MM.1S (cell line): ENCODE data around the gene GPR153.

Source experiments
- DNase-seq: peaks from one replicate; pipeline ENCODE4 v3.0.0-alpha.2; 2015
- H2AFZ ChIP-seq: fragments of 300-600 bp; sonication (generic); 2 replicates; pipeline ENCODE4 v1.6.0; 2016; ENCODE audit warnings: antibody characterized with exemption, low read length
- H3F3A ChIP-seq: fragments of 300-600 bp; sonication (generic); 2 replicates; pipeline ENCODE4 v1.6.1; 2016; ENCODE audit warnings: mild to moderate bottlenecking, antibody characterized with exemption, low read length, moderate library complexity, mixed read lengths; ENCODE audit not compliant: insufficient read depth
- H3K27ac ChIP-seq: fragments of 300-600 bp; sonication (generic); 2 replicates; pipeline ENCODE4 v1.5.1; 2016; ENCODE audit warnings: mild to moderate bottlenecking, low read length
- H3K27me3 ChIP-seq: fragments of 300-600 bp; sonication (generic); replicated peaks from 2 replicates; pipeline ENCODE4 v1.6.0; 2016; ENCODE audit warnings: low read length; ENCODE audit not compliant: insufficient read depth
- H3K36me3 ChIP-seq: fragments of 300-600 bp; sonication (generic); replicated peaks from 2 replicates; pipeline ENCODE4 v1.6.1; 2016; ENCODE audit warnings: mild to moderate bottlenecking, low read length, mixed read lengths; ENCODE audit not compliant: insufficient read depth
- H3K4me1 ChIP-seq: fragments of 300-600 bp; sonication (generic); 2 replicates; pipeline ENCODE4 v1.6.1; 2016; ENCODE audit warnings: low read length, mixed read lengths
- H3K4me2 ChIP-seq: fragments of 300-600 bp; sonication (generic); 2 replicates; pipeline ENCODE4 v1.6.0; 2016; ENCODE audit warnings: low read depth, low read length
- H3K4me3 ChIP-seq: fragments of 300-600 bp; sonication (generic); 2 replicates; pipeline ENCODE4 v1.5.1; 2016; ENCODE audit warnings: low read length, mixed read lengths
- H3K79me2 ChIP-seq: fragments of 300-600 bp; sonication (generic); 2 replicates; pipeline ENCODE4 v1.6.1; 2016; ENCODE audit warnings: mixed run types, low read length, mixed read lengths
- H3K9ac ChIP-seq: fragments of 300-600 bp; sonication (generic); 2 replicates; pipeline ENCODE4 v1.6.1; 2016; ENCODE audit warnings: low read length, mixed read lengths
- H3K9me2 ChIP-seq: fragments of 300-600 bp; sonication (generic); replicated peaks from 2 replicates; pipeline ENCODE4 v1.6.1; 2016; ENCODE audit warnings: mild to moderate bottlenecking, low read length, mixed read lengths; ENCODE audit not compliant: insufficient read depth
- H3K9me3 ChIP-seq: fragments of 300-600 bp; sonication (generic); replicated peaks from 2 replicates; pipeline ENCODE4 v1.6.1; 2016; ENCODE audit warnings: mild to moderate bottlenecking, low read length, mixed read lengths; ENCODE audit not compliant: insufficient read depth
- H4K20me1 ChIP-seq: fragments of 300-600 bp; sonication (generic); 2 replicates; pipeline ENCODE4 v1.6.1; 2016; ENCODE audit warnings: mild to moderate bottlenecking, low read length, moderate library complexity, mixed read lengths; ENCODE audit not compliant: insufficient read depth
- CTCF ChIP-seq: fragments of 300-600 bp; sonication (generic); IDR thresholded peaks from 2 replicates; pipeline ENCODE4 v1.5.1; 2016; ENCODE audit warnings: antibody characterized with exemption, low read length, mixed read lengths
- EZH2 ChIP-seq: fragments of 300-600 bp; sonication (generic); optimal IDR thresholded peaks from 2 replicates; pipeline ENCODE3; 2017; ENCODE audit warnings: low read depth, mild to moderate bottlenecking, antibody characterized with exemption, low read length, mixed read lengths
- EZH2phosphoT487 ChIP-seq: fragments of 300-600 bp; sonication (generic); IDR thresholded peaks from 2 replicates; pipeline ENCODE4 v1.6.1; 2018; ENCODE audit warnings: antibody characterized with exemption, low read length

Gene GPR153

DNA sequence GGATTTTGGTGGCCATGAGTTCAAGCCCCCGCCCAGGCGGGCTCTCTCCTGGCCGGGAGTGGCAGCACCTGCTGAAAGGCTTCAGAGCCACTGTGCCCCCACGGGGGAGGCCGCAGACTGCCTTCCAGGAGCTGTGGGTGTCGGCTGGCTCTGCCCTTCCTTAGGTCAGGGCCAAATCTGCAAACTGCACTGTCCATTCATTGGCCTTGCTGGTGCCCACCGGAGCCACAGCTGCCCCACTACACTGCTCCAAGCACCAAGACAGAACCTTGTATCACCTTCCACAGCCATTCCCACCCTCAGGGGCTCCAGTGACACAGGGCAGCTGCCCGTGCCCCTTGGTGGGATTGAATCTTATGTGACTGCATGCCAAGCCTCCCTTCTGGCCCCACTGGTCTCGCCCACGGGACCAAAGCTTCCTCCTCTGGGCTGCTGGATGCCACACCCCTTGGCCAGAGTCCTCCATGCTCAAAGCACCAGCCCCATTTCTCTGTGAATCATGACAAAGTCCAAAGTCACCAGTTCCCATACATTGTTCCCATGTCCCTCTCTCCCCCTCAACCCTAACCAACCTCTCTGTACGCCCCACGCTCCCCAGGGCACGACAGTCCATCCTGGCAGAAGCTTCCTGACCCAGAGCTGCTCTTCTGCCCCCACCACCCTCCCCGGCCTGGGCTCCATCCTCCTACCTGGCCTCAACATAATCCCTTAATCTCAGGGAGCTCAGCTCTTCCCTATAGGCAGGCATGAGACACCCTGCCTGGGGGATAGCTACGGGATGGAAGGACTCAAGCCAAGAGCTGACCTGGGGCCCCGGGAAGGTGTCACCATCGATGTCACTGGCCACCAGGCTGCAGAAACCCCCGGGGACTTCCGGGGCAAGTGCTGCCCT, 20.9 kb upstream of the GPR153 start:
- no peak overlapping the region for H3K9ac ChIP-seq
- no peak overlapping the region for H3K27ac ChIP-seq
- no peaks in the 10 kb centered on the region for H3F3A ChIP-seq
- H3K9me3 ChIP-seq: no peaks in the 10 kb centered on the region
- H3K4me1 ChIP-seq: no peaks in the 10 kb centered on the region
- H2AFZ ChIP-seq: no peak overlapping the region
- H3K4me2 ChIP-seq: no peak overlapping the region
- DNase-seq: no peak
- TF ChIP-seq EZH2phosphoT487: no peak
- TF ChIP-seq EZH2: no peak
- no peak for TF ChIP-seq CTCF
- H3K27me3 ChIP-seq: no peaks in the 10 kb centered on the region
- H3K4me3 ChIP-seq: no peak overlapping the region
- H3K79me2 ChIP-seq: no peaks in the 10 kb centered on the region
- H3K36me3 ChIP-seq: no peaks in the 10 kb centered on the region
- no peaks in the 10 kb centered on the region for H4K20me1 ChIP-seq
- no peaks in the 10 kb centered on the region for H3K9me2 ChIP-seq

GRCh38 chr1:6280761-6281451, 20.0 kb upstream of the GPR153 start:
- no peaks in the 10 kb centered on the region for H3K27me3 ChIP-seq

GRCh38 chr1:6279613-6280383, 18.9 kb upstream of the GPR153 start:
- H3K79me2 ChIP-seq: no peaks in the 10 kb centered on the region
- H3K9ac ChIP-seq: no peak overlapping the region
- no peaks in the 10 kb centered on the region for H4K20me1 ChIP-seq
- no peak for TF ChIP-seq CTCF
- TF ChIP-seq EZH2: no peak
- no peak for TF ChIP-seq EZH2phosphoT487
- H3K36me3 ChIP-seq: no peaks in the 10 kb centered on the region
- H3K4me2 ChIP-seq: no peak overlapping the region
- no peaks in the 10 kb centered on the region for H3K9me3 ChIP-seq
- no peaks in the 10 kb centered on the region for H3K4me1 ChIP-seq
- no peaks in the 10 kb centered on the region for H3K9me2 ChIP-seq
- H3K4me3 ChIP-seq: no peak overlapping the region
- H3F3A ChIP-seq: no peaks in the 10 kb centered on the region
- DNase-seq: no peak
- no peak overlapping the region for H3K27ac ChIP-seq
- H2AFZ ChIP-seq: no peak overlapping the region
- no peaks in the 10 kb centered on the region for H3K27me3 ChIP-seq

More at GRCh38 chr1:6280761-6281451, 20.0 kb upstream of the GPR153 start:
- H4K20me1 ChIP-seq: no peaks in the 10 kb centered on the region
- no peak overlapping the region for H2AFZ ChIP-seq
- H3K4me1 ChIP-seq: no peaks in the 10 kb centered on the region
- no peaks in the 10 kb centered on the region for H3K9me2 ChIP-seq
- H3K4me2 ChIP-seq: no peak overlapping the region
- H3K36me3 ChIP-seq: no peaks in the 10 kb centered on the region
- H3F3A ChIP-seq: no peaks in the 10 kb centered on the region
- H3K9me3 ChIP-seq: no peaks in the 10 kb centered on the region
- no peak for TF ChIP-seq CTCF
- TF ChIP-seq EZH2: no peak
- no peak for TF ChIP-seq EZH2phosphoT487
- H3K27ac ChIP-seq: no peak overlapping the region
- DNase-seq: no peak
- no peaks in the 10 kb centered on the region for H3K79me2 ChIP-seq
- no peak overlapping the region for H3K4me3 ChIP-seq
- no peak overlapping the region for H3K9ac ChIP-seq
